Stimulated activated CD8-positive, alpha-beta memory T cell treated with anti-CD3 and anti-CD28 coated beads, Interleukin-7, amount 100 ng/mL, for 1 hour (primary cell): ENCODE data around the gene PRKAG1.
A peak's percentile ranks its signal among the peaks of the same experiment; 100 is the strongest.

Source experiments
- DNase-seq, 2 donors: peaks; one replicate each; pipeline ENCODE4 v3.0.0-alpha.2; 2020; ENCODE audit warnings: low read depth in 2 of 2

Gene PRKAG1

GRCh38 chr12:48967991-48968390 is 50.6 kb downstream of the PRKAG1 start:
- no peak for DNase-seq

- DNase-seq = no peak
Observed at GRCh38 chr12:48966177-48966895, 52.2 kb downstream of the PRKAG1 start.

GRCh38 chr12:48965298-48965838 is 53.2 kb downstream of the PRKAG1 start:
- DNase-seq = no peak

- no peak for DNase-seq
Observed at GRCh38 chr12:48961801-48962200, 56.8 kb downstream of the PRKAG1 start.

- no peak for DNase-seq
Observed at GRCh38 chr12:48961331-48961730, 57.2 kb downstream of the PRKAG1 start.

- DNase-seq = no peak
Observed at GRCh38 chr12:48960834-48961233, 57.7 kb downstream of the PRKAG1 start.

GRCh38 chr12:48958049-48958388 is 60.6 kb downstream of the PRKAG1 start:
- no peak for DNase-seq

GRCh38 chr12:48957141-48958048 is 61.2 kb downstream of the PRKAG1 start, which contains the start of gene ARF3:
TSS of gene ARF3 (minus strand) at chr12:48957487. CDS start at chr12:48941095, 16,392 bp downstream.
- peak; percentile 77 to 86 for DNase-seq

- DNase-seq = no peak
Observed at GRCh38 chr12:48956279-48957140, 62.1 kb downstream of the PRKAG1 start.

- DNase-seq = no peak
Observed at GRCh38 chr12:48954841-48955501, 63.6 kb downstream of the PRKAG1 start.

- DNase-seq = no peak
Observed at GRCh38 chr12:48954061-48954460, 64.5 kb downstream of the PRKAG1 start.

- no peak for DNase-seq
Observed at GRCh38 chr12:48952691-48953090, 65.9 kb downstream of the PRKAG1 start.
